SU-DHL-6 (cell line): Measurements from ENCODE around the gene NTSR2.

Experiments
- EZH2phosphoT487 ChIP-seq: fragments of 200-600 bp; sonication (generic), shearing (Covaris generic); conservative IDR thresholded peaks from 2 replicates; pipeline ENCODE4 v1.6.1; 2018; ENCODE audit warnings: mild to moderate bottlenecking, antibody characterized with exemption, low read length, moderate library complexity, mixed read lengths
- TF ChIP-seq, protein P1 (sequence below): fragments of 200-600 bp; sonication (generic); IDR thresholded peaks from one replicate; pipeline ENCODE4 v1.5.1; 2017; ENCODE audit warnings: antibody characterized with exemption, mild to moderate bottlenecking, low read length, moderate library complexity; ENCODE audit not compliant: insufficient read depth, poor library complexity, severe bottlenecking

DNA sequence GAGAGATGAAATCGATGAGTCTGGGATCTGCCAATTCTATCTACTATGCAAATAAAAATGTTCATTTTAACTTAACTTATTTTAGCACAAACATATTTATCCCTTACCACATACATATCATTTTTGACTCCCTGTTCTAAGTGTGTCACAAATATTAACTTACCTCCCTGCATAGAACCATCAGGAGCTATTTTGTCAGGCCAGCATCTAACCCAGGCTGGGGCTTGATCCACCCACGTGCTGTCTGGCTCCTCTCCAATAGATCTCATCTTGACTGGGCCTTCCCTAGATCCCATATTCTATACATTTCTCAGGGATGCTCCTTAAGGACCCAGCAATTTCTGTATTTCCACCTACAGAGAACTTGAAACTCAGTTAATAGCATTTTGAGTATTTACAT lies 20.9 kb downstream of the NTSR2 start:
- TF ChIP-seq, protein P1, sequence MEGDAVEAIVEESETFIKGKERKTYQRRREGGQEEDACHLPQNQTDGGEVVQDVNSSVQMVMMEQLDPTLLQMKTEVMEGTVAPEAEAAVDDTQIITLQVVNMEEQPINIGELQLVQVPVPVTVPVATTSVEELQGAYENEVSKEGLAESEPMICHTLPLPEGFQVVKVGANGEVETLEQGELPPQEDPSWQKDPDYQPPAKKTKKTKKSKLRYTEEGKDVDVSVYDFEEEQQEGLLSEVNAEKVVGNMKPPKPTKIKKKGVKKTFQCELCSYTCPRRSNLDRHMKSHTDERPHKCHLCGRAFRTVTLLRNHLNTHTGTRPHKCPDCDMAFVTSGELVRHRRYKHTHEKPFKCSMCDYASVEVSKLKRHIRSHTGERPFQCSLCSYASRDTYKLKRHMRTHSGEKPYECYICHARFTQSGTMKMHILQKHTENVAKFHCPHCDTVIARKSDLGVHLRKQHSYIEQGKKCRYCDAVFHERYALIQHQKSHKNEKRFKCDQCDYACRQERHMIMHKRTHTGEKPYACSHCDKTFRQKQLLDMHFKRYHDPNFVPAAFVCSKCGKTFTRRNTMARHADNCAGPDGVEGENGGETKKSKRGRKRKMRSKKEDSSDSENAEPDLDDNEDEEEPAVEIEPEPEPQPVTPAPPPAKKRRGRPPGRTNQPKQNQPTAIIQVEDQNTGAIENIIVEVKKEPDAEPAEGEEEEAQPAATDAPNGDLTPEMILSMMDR, result no peak
- TF ChIP-seq EZH2phosphoT487, result no peak
